Measurements from ENCODE around the gene SH3TC1.

SH3TC1 gene

DNA sequence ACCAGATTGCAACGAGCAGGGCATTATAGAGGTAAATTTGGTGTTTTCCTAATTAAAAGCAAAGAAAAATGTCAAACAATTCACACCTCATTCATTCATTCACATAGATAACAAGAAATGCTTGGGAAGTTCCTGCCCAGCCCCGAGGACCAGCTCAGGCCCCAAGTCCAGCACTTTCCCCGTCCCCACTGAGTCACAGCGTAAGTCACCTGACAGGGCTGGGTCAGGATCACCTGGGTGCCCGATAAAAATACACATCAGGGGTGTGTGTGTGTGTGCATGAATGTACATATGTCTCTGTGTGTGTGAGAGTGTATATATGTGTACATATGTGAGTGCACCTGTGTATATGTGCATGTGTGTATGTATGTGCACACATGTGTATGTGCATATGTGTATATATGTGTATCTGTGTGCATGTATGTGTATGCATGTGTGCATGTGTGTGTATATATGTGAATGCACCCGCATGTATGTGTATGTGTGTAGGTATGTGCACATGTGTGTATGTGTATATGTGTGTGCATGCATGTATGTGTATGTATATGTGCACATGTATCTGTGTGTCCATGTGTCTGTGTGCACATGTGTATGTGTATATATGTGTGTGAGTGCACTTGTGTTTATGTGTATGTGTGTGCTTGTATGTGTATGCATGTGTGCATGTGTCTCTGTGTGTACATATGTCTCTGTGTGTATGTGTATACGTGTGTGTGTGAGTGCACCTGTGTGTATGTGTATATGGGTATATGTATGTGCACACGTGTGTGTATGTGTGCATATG lies 18.6 kb upstream of the SH3TC1 start:
- DNase-seq (ENCODE audit: low spot score), result no peak

DNA sequence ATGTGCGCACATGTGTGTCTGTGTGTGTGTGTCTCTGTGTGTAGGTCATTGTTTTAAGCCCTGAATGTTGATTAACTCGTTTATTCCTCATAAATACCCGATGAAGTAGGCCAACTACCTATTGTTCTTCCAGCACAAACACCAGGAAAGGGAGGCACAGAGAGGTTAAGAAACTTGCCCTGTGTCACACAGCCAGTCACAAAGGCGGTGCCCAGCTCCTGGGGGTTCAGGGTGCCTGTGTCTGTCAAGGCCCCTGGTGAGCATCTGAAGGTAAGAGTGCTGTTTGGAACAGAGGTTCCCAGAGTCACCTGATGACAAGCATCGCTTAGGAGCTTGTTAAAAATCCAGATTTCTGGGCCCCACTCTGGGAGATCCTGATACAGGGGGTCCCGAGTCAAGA lies 18.0 kb upstream of the SH3TC1 start:
- DNase-seq (ENCODE audit: low spot score), result no peak

DNA sequence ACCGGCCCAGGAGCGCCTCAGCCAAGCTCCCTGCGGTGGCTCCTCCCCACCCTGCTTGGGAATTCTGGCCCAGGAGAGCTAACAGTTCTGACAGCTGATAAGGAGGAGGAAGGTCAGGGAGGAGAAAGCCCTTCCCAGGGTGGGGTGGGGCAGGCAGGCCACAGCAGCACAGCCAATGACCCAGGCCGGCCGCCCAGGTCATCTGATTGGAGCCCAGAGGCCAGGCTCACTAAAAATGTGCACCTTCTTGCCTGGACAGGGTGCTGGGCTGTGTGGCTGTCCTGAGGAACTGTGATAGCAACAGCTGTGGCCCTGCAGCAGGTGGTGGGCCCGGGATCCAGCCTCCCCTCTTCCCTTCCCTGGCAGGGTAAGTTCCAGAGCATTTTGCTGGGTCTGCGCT lies 17.2 kb upstream of the SH3TC1 start:
- DNase-seq (ENCODE audit: low spot score), result no peak

- DNase-seq (ENCODE audit: low spot score), result no peak
Observed at GRCh38 chr4:8182294-8182693, 16.8 kb upstream of the SH3TC1 start.

GRCh38 chr4:8182858-8183725 lies 16.0 kb upstream of the SH3TC1 start:
- DNase-seq (ENCODE audit: low spot score), result no peak

GRCh38 chr4:8184061-8184460 lies 15.0 kb upstream of the SH3TC1 start:
- no peak for DNase-seq (ENCODE audit: low spot score)

- no peak for DNase-seq (ENCODE audit: low spot score)
Observed at GRCh38 chr4:8185295-8185694, 13.8 kb upstream of the SH3TC1 start.

GRCh38 chr4:8185930-8186329 lies 13.2 kb upstream of the SH3TC1 start:
- DNase-seq (ENCODE audit: low spot score), result no peak

DNA sequence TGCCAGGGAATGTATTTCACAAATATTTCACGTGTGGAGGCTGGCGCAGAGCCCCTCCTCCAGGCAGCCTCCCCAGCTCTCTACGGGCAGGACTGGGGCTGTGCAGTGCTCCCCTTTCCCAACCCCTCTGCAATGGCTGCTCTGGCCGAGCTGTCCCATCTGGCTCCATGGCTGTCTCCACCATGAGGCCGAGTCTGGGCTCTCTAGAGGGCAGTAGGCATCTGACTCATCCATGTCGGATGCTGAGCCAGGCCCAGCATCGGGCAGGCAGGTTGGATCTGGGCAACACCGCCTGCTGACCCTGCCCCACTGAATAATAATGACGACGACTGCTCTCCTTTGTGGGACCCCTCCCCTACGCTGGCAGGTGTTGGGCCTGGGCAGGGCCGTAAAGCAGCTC lies 11.0 kb upstream of the SH3TC1 start:
- DNase-seq (ENCODE audit: low spot score), result no peak

- no peak for DNase-seq (ENCODE audit: low spot score)
Observed at GRCh38 chr4:8188743-8189550, 10.1 kb upstream of the SH3TC1 start.

DNA sequence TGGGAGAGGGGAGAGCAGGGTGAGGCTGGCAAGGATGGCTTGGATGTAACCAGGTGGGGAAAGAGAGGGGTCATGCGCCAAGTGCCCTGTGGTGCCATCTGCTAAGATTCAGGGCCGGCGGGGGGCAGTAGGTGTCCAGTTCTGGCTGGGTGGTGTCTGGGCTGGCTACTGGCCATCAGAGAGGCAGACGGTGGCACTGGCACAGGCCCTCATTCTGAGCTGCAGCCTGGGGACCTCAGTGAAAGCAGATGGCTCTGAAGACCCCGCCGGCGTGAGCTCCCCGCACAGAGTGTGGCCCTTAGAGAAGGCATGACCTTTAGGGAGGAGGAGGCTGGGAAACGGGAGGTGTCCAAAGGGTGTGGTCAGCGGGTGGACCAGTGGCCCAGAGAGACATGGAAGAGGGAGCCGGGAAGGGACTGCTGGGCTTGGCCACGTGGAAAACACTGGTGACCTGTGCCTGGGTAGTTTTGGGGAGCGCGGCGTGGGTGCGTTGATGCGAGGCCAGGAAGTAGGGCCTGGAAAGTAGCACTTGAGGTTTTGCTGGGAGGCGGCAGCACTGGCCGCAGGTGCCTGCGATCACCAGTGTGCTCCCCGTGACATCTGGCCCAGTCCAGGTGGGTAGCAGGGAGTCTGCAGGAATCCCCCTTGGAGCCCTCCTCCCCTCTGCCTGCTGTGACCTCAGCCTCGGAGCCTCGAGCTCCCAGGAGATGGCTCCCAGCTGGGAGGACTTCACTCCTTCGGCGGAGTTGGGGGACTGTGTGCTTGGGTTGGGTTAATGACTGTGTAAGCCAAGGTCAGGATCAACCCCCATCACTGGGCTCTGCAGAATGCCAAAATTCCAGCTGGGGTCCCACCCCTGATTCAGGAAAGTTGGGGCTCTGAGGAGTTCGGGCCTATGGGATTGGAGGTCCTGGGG lies 9.3 kb upstream of the SH3TC1 start:
- no peak for DNase-seq (ENCODE audit: low spot score)

- DNase-seq (ENCODE audit: low spot score), result no peak
Observed at GRCh38 chr4:8191136-8191747, 7.8 kb upstream of the SH3TC1 start.

DNA sequence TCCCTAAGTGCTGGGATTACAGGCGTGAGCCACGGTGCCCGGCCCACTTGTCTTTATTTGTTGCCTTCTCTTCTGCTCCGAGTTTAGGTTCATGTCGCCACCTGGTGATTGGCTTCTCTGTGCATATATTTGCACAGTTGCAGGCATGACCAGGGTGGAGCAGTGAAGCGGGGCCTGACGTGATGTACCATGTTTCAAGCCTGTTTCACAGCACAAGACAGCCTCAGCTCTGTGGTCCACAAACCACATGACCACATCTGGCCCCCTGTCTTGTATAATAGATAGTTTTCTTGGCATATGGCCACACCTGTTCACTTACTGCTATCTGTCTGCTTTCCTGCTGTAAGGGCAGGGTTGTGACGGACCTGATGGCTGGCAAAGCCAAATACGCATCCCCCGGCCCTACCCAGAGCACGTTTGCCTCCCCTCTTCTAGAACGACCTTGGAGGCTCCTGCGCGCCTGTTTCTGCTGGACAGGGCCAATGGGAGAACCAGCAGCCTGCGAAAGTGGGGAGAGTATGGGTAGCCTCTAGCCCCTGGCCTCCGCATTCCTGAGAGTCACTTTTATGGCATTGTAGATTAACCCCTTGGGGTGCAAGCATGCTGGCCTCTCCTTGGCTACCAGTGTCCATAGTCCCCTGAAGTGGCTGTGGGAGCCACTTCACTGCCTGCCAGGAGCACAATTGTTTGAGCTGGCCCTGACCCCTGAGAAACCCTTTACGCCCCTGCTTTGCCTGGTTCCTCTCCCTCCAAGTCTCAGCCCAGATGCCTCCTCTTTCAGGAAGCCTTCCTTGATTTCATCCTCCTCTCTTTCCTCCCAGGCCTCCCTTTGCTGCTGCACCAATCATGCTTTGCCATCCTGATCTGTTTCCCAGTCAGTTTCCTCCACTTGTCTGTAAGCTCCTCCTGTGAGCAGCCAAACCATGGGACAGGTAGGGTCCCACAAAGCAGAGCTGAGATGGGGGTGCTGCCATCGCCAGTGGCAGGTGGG lies 6.0 kb upstream of the SH3TC1 start:
- no peak for DNase-seq (ENCODE audit: low spot score)

- DNase-seq (ENCODE audit: low spot score), result no peak
Observed at GRCh38 chr4:8194306-8195242, 4.5 kb upstream of the SH3TC1 start.

DNA sequence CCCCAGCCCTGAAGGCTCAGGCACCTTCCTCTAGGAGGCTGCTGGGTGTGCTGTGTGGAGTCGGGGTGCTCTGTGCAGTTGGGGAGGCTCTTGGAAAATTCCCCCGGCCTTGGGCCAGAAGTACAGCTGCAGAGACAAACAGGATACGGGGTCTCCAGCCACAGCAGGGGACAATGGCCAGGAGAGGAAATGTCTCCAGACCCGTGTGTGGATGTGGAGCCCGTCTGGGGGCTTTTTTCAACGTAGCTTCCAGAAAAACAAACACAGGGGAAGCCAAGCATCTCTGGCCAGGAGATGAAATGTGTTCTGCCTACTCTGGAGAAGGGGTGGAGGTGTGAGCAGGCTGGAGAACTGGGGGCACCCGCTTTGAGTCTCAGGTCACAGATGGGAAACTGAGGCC lies 3.7 kb upstream of the SH3TC1 start:
- no peak for DNase-seq (ENCODE audit: low spot score)

DNA sequence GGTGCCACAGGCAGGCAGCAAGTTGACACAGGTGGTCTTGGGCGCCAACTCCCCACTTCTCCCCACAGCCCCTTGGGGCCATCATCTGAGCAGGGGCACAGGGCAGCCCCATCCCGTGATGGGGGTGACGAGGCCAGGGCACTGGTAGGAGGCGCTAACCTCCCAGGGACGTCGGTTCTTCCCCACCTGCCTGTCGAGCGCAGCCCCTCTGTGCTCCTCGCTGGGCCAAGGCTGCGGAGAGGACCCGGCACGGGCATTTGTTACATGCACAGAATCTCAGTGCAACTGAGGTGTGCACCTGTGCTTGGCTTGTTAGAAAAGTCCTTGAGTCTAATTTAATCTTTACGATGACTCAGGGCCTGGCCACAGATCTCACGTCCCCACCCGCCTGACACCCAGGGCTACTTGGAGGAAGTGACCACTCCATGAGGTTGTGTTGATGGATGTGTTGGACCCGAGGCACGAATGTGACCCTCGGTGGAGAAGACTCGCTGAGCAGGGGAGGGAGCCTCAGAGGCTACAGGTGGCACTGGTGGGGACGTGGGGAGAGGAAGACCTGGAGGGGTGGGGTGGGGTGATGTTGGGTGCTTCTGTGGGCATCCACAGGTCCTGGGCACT lies 3.1 kb upstream of the SH3TC1 start:
- DNase-seq (ENCODE audit: low spot score), result no peak

DNA sequence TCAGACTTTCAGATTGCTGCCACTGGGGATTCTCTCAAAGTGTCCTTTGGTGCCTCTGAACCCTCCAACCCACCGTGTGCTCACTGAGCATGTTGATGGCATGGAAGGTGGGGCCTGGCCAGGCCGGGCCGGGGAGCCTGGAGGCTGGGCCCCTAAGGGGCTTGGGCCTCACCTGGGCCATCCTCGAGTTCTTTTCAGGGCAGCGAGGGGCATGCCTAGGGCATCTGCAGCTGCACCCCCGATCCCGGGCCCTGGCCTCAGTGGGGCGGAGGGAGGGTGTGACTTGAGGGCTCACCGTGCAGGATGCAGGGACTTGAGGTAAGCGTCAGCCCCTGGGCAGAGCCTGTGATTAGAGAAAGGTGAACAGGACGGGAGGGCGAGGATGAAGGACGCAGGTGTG lies 1.6 kb upstream of the SH3TC1 start:
- no peak for DNase-seq (ENCODE audit: low spot score)
